ENCODE measurements around the gene BPIFB2.

The BPIFB2 gene

DNA sequence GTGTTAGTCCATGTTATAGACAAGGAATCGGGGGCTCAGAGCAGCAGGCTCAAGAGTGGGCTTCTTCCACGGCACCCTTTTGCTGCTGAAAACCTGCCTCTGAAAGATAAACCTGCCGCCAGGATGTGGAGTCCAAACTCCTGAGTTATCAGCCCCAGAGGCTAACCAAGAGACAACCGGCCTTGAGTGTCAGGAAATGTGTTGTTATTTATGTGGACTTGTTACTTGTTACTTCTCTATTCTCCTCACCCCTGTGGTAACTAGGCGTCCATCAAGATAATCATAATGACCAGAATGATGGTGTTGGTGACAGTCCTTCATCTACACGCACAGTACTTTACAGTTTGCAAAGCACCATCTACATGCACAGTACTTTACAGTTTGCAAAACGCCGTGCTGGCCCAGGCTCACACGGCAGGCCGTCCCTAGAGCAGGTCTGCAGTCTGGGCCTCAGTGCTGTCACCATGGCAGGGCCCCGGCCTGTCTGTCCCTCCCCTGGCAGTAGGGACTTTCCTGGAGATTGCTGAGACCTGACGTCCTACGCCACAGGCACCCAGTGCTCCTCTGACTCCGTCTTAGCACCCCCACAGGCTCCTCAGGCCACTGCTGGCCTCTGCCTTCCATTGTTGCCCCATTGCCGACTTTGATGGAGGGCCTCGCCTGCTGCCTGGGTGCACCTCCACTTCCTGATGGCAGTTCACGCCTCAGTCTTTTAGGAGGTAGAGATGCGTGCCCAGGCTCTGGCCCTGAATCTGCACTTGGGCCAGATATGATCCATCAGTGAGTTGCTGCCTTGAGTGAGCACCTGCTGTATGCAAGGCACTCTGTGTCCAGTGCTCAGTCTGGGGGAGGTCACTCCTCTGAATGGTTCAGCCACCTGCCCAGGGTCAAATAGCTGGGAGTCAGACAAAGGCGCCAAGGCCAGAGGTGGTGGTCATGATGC, 62.9 kb downstream of the BPIFB2 start:
- no peak for DNase-seq (ENCODE audit: low read depth)

DNA sequence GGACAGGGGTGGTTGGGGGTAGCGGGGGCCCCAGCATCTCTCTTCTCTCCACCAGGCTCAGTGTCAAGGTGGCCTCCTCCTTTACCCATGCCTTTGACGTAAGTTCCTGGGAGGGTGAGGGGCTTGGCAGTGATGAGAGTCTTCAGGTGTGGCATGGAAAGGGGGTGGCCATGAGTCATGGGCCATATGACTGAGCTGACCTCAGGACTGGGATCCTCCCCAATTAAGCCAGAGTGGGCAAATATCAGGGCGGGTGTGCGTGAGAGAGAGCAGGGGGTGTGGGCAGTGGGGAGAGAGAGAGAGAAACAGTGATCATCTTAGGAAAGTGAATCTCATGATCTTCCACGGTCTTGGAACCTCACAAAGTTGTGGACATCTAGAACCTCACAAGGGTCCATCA, 63.7 kb downstream of the BPIFB2 start:
- no peak for DNase-seq (ENCODE audit: low read depth)

DNA sequence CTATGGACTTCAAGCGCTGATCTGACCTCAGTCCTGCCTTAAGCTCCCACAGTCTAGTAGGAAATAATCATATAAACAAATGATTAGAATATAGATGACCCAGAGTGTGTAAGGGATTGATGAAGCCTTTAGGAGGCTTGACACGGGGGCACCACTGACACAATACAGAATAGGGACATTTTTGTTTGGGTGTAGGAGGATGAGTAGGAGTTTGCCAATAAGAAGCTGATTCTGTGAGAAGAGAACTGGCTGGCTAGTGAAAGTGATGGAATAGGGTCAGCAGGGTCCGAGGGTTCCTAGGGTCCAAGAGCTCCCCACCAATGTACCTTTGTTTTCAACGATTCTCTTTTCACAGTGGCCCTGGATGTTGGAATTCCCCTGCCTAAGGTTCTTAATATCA, 64.9 kb downstream of the BPIFB2 start:
- DNase-seq (ENCODE audit: low read depth) = no peak

DNA sequence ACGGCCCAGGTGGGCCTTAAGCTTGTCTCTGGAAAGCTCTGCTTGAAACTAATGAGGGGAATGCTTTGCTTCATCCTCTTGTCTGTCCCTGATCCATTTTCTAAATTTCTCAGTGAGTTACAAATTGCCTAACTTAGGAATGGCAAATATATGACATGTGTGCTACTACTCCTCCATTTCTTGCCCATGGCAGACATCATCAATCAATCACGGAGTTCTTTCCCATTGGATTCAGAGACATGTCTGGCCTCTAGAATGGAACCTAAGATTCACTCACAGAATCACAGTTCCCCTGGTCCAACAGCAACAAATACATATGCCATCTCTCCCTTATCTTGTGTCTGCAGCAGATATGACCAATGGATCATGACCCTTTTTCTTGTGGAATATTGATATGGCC, 65.3 kb downstream of the BPIFB2 start:
- DNase-seq (ENCODE audit: low read depth) = no peak
